ENCODE results near the gene SETD7. TPM values are rescaled to one million over a fixed set of nuclear protein-coding genes. Genes with fewer than 3 reads are reported as not detected.

SETD7 gene
- total and polyA plus RNA-seq, 2 of the 4 experiments (the other 2 are of a cell fraction): 17.0 to 46.6 TPM

- Histone ChIP-seq H2BK120ac (ENCODE audit: low read depth, low read length) (no peak overlapping the region), H3K9me1 (ENCODE audit: insufficient read depth, low read length) (peaks cover 5% of the 10 kb centered on the region; the same call in 1 of the 2 replicates), H2AK5ac (ENCODE audit: low read depth, low read length) (no peak overlapping the region), H3K4me2 (ENCODE audit: low read depth, low read length) (no peak overlapping the region), H3K36me3 (ENCODE audit: control insufficient read depth, insufficient read depth, low read length) (no peaks in the 10 kb centered on the region), H2BK5ac (ENCODE audit: low read depth, low read length, poor library complexity, severe bottlenecking) (no peak overlapping the region), H2BK15ac (ENCODE audit: low read depth, low read length) (no peak overlapping the region), H2AFZ (replicated peaks; ENCODE audit: low read length, poor library complexity) (no peak overlapping the region), H3K4me1 (ENCODE audit: control insufficient read depth, insufficient read depth, low read length) (no peaks in the 10 kb centered on the region), H3K18ac (ENCODE audit: low read depth, low read length) (no peak overlapping the region), H3K56ac (ENCODE audit: extremely low read depth, insufficient read depth, low read length) (no peak overlapping the region), H3K79me1 (ENCODE audit: low read depth in 1 of 2, low read length in 2 of 2) (no peaks in the 10 kb centered on the region), H4K8ac (ENCODE audit: low read depth in 2 of 2, low read length in 2 of 2) (no peak overlapping the region), H4K5ac (ENCODE audit: low read depth, low read length) (no peak overlapping the region), H2BK20ac (ENCODE audit: low read depth, low read length) (no peak overlapping the region), H4K20me1 (ENCODE audit: insufficient read depth, low read length) (no peaks in the 10 kb centered on the region), H3K9ac (ENCODE audit: low read depth, low read length) (no peak overlapping the region), H3K27ac (ENCODE audit: insufficient read depth, low read length) (no peak overlapping the region), H3K4ac (ENCODE audit: low read depth, low read length) (no peak overlapping the region), H2AK9ac (replicated peaks; ENCODE audit: low read depth, low read length, poor library complexity) (no peak overlapping the region), H3K23ac (ENCODE audit: low read depth, low read length) (no peak overlapping the region), H3K14ac (replicated peaks; ENCODE audit: low read depth, low read length) (no peak overlapping the region), H3K27me3 (ENCODE audit: control insufficient read depth, insufficient read depth, low read length) (peaks cover 3% of the 10 kb centered on the region), H3K9me3 (ENCODE audit: control insufficient read depth, insufficient read depth, low read length) (no peaks in the 10 kb centered on the region), H3K4me3 (ENCODE audit: insufficient read depth, low read depth, low read length) (no peak overlapping the region), H4K91ac (ENCODE audit: insufficient read depth, low read depth, low read length) (no peak overlapping the region)
- dilution Hi-C loops (cut with HindIII; ENCODE audit: low sequenced_read_pairs, unreplicated experiment) (no loop called here), intact Hi-C loops (cut with micrococcal nuclease) (no loop called here), in situ Hi-C loops (cut with MboI; ENCODE audit: low sequenced_read_pairs) (no loop called here)
- POLR2A ChIA-PET (ENCODE audit: unreplicated experiment): no interaction called here
- TF ChIP-seq SMC3 (IDR thresholded peaks at IDR 0.05; ENCODE audit: low read depth, low read length) (no peak), USF2 (IDR thresholded peaks at IDR 0.05; ENCODE audit: low read depth, low read length) (no peak), BHLHE40 (IDR thresholded peaks at IDR 0.05; ENCODE audit: low read depth, low read length) (no peak), MAFK (IDR thresholded peaks at IDR 0.05; ENCODE audit: low read depth, low read length) (no peak), MXI1 (IDR thresholded peaks at IDR 0.05; ENCODE audit: borderline replicate concordance, low read depth, low read length) (no peak), RFX5 (IDR thresholded peaks at IDR 0.05; ENCODE audit: low read depth, low read length) (no peak), ELK1 (IDR thresholded peaks at IDR 0.05; ENCODE audit: borderline replicate concordance, low read depth, low read length) (no peak), CHD1 (IDR thresholded peaks at IDR 0.05; ENCODE audit: low read depth, low read length) (no peak), NFE2L2 (IDR thresholded peaks at IDR 0.05; ENCODE audit: low read depth, low read length) (no peak), CEBPB (IDR thresholded peaks at IDR 0.05; ENCODE audit: low read depth, low read length) (no peak), RAD21 (IDR thresholded peaks at IDR 0.05; ENCODE audit: low read length) (no peak), MAZ (IDR thresholded peaks at IDR 0.05; ENCODE audit: borderline replicate concordance, low read depth, low read length) (no peak), RCOR1 (IDR thresholded peaks at IDR 0.05; ENCODE audit: insufficient replicate concordance, low read length) (no peak), FOS (IDR thresholded peaks at IDR 0.05; ENCODE audit: low read depth, low read length) (no peak)
- CTCF ChIA-PET: interaction anchor here (0.6 to 1.6 kb wide), 2 partner anchors 18 to 72 kb away, joined by 3 to 7 read pairs; no protein-coding TSS in a partner anchor
- no CpG with 5 or more reads among the region's 2 CpGs for WGBS, 2 experiments (ENCODE audit: extremely low coverage in 2 of 2, insufficient read length in 1 of 2)
- BruUV-seq (replicated peaks): no TSS peak
- DNase-seq: no peak
- 0 out of 2 replicates have a peak, but pooled peaks have one; percentile 38 for ATAC-seq (ENCODE audit: low read depth)
These were observed 28.8 kb upstream of the SETD7 start for GRCh38 chr4:139584784-139585183.
